BLaER1 (cell line): ENCODE measurements around the gene CFAP298.

Experiments used
- H3K27ac ChIP-seq: shearing (Covaris generic); formaldehyde crosslinking; 2 replicates; pipeline ENCODE4 v1.8.1; 2022
- H3K27me3 ChIP-seq: shearing (Covaris generic); formaldehyde crosslinking; 2 replicates; pipeline ENCODE4 v1.8.1; 2022
- H3K36me3 ChIP-seq: shearing (Covaris generic); formaldehyde crosslinking; 2 replicates; pipeline ENCODE4 v1.8.1; 2022
- H3K4me1 ChIP-seq: shearing (Covaris generic); formaldehyde crosslinking; 2 replicates; pipeline ENCODE4 v1.8.1; 2022
- H3K4me2 ChIP-seq: shearing (Covaris generic); formaldehyde crosslinking; 2 replicates; pipeline ENCODE4 v1.8.1; 2022
- H3K4me3 ChIP-seq: shearing (Covaris generic); formaldehyde crosslinking; 2 replicates; pipeline ENCODE4 v1.8.1; 2022
- H3K9ac ChIP-seq: shearing (Covaris generic); formaldehyde crosslinking; 2 replicates; pipeline ENCODE4 v1.8.1; 2022
- H3K9me3 ChIP-seq: shearing (Covaris generic); formaldehyde crosslinking; 2 replicates; pipeline ENCODE4 v1.8.1; 2022
- H4K20me1 ChIP-seq: shearing (Covaris generic); formaldehyde crosslinking; 2 replicates; pipeline ENCODE4 v1.8.1; 2022
- Cebpa-rat ChIP-seq: shearing (Covaris generic); IDR thresholded peaks from 2 replicates; pipeline ENCODE4 v1.8.1; 2022

The CFAP298 gene

GRCh38 chr21:32558106-32558505 is 54.1 kb downstream of the CFAP298 start:
- Histone ChIP-seq H3K4me3 (no peak overlapping the region), H3K4me1 (no peaks in the 10 kb centered on the region), H3K36me3 (no peaks in the 10 kb centered on the region), H3K27me3 (no peaks in the 10 kb centered on the region), H3K9me3 (no peaks in the 10 kb centered on the region), H3K9ac (no peak overlapping the region), H3K4me2 (no peak overlapping the region), H4K20me1 (no peaks in the 10 kb centered on the region), H3K27ac (no peak overlapping the region)
- TF ChIP-seq Cebpa-rat, result no peak

GRCh38 chr21:32554832-32555638 is 57.1 kb downstream of the CFAP298 start:
- no peaks in the 10 kb centered on the region for H3K27me3 ChIP-seq
- H3K4me3 ChIP-seq, result no peak overlapping the region
- H3K4me2 ChIP-seq, result no peak overlapping the region
- H3K27ac ChIP-seq, result no peak overlapping the region
- no peak for TF ChIP-seq Cebpa-rat
- no peaks in the 10 kb centered on the region for H4K20me1 ChIP-seq
- H3K9me3 ChIP-seq, result no peaks in the 10 kb centered on the region
- H3K36me3 ChIP-seq, result no peaks in the 10 kb centered on the region
- H3K9ac ChIP-seq, result no peak overlapping the region
- no peaks in the 10 kb centered on the region for H3K4me1 ChIP-seq

GRCh38 chr21:32549886-32550285 is 62.3 kb downstream of the CFAP298 start:
- no peaks in the 10 kb centered on the region for H4K20me1 ChIP-seq
- no peak overlapping the region for H3K4me3 ChIP-seq
- TF ChIP-seq Cebpa-rat, result no peak
- no peaks in the 10 kb centered on the region for H3K4me1 ChIP-seq
- H3K27me3 ChIP-seq, result no peaks in the 10 kb centered on the region
- no peak overlapping the region for H3K4me2 ChIP-seq
- no peak overlapping the region for H3K27ac ChIP-seq
- no peak overlapping the region for H3K9ac ChIP-seq
- H3K9me3 ChIP-seq, result no peaks in the 10 kb centered on the region
- no peaks in the 10 kb centered on the region for H3K36me3 ChIP-seq

GRCh38 chr21:32549440-32549839 is 62.7 kb downstream of the CFAP298 start:
- Histone ChIP-seq H3K4me3 (no peak overlapping the region), H3K36me3 (no peaks in the 10 kb centered on the region), H3K9me3 (no peaks in the 10 kb centered on the region), H3K4me2 (no peak overlapping the region), H3K9ac (no peak overlapping the region), H3K27ac (no peak overlapping the region), H4K20me1 (no peaks in the 10 kb centered on the region), H3K4me1 (no peaks in the 10 kb centered on the region), H3K27me3 (no peaks in the 10 kb centered on the region)
- no peak for TF ChIP-seq Cebpa-rat
